ENCODE measurements around the gene CPB1. TPM values are rescaled to one million over a fixed set of nuclear protein-coding genes. Genes with fewer than 3 reads are reported as not detected.

Gene CPB1
- total RNA-seq, 1 donor from 2014 or later: 0.83 TPM

DNA sequence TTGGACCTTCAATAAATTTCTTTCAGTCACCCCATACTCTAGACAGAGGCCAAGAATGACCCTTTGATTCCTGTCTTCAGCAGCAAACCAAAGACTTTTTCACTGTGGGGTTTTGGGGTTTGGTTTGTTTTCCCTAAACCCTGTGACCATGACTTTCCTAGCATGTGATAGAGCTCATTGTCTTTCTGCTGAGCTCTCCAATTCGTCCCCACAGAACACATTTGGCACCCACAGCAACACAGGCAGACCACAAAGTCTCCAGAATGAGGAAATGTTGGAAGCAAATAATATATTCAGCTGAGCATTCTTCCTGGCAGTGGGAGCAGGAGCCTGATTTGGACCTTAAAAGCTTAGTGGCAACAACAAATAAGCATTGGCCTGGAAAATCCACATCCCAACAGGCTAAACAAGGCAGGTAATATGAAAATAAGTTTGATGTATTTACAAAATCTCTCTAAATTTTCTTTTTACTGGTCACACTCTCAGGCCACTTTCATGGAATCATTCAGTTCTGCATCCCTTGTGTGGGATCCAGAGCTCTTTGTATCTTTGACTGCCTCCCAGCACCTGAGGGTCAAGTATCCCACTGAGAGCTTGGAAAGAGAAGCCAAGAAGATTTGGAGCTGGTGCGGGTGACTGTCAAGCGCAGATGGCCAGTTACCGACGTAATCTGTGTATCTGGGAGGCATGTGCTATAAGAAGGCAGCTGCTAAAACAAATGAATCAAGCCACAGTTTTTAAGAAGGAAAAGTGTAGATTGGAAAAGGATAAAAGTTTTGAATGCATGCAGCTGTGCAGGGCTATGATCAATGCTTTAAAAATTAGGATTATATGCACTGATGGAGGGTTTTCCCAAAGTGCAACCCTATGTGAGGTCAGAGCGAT lies 36.5 kb upstream of the CPB1 start:
- H3K4me1 ChIP-seq: no peaks in the 10 kb centered on the region
- no peak overlapping the region for H3K27ac ChIP-seq
- intact Hi-C loops (cut with DNase I): no loop called here
- no peaks in the 10 kb centered on the region for H3K27me3 ChIP-seq (ENCODE audit: low read depth)
- DNase-seq (no peak), ATAC-seq (peak in 1 of 2 donors; percentile 52)
- H3K4me3 ChIP-seq: no peak overlapping the region
- TF ChIP-seq, protein P1, sequence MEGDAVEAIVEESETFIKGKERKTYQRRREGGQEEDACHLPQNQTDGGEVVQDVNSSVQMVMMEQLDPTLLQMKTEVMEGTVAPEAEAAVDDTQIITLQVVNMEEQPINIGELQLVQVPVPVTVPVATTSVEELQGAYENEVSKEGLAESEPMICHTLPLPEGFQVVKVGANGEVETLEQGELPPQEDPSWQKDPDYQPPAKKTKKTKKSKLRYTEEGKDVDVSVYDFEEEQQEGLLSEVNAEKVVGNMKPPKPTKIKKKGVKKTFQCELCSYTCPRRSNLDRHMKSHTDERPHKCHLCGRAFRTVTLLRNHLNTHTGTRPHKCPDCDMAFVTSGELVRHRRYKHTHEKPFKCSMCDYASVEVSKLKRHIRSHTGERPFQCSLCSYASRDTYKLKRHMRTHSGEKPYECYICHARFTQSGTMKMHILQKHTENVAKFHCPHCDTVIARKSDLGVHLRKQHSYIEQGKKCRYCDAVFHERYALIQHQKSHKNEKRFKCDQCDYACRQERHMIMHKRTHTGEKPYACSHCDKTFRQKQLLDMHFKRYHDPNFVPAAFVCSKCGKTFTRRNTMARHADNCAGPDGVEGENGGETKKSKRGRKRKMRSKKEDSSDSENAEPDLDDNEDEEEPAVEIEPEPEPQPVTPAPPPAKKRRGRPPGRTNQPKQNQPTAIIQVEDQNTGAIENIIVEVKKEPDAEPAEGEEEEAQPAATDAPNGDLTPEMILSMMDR (IDR thresholded peaks at IDR 0.05): no peak
- H3K9me3 ChIP-seq: no peaks in the 10 kb centered on the region
- H3K36me3 ChIP-seq: no peaks in the 10 kb centered on the region

DNA sequence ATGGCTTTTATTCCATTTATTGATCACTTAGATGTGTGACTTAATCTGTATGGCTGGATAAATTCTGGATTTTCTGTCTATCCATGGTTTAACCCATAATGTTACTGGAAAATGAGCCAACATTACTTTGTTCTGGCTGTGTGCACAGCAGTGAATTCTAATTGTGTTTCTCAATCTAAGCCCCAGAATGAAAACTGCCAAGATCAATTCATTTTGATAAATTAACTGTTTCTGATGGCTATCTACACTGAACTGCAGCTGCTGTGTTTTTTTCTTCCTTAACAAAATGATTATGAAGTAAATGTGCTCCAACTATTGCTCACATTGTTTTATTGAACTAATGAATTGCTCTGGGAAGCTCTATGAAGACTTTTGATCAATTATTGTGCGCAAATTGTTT lies 35.7 kb upstream of the CPB1 start:
- DNase-seq: no peak
- Histone ChIP-seq H3K4me3 (no peak overlapping the region), H3K4me1 (no peaks in the 10 kb centered on the region), H3K27me3 (ENCODE audit: low read depth) (no peaks in the 10 kb centered on the region), H3K27ac (no peak overlapping the region), H3K36me3 (no peaks in the 10 kb centered on the region), H3K9me3 (no peaks in the 10 kb centered on the region)
- intact Hi-C loops (cut with DNase I): no loop called here
- TF ChIP-seq, protein P1 (IDR thresholded peaks at IDR 0.05): no peak
- no peak for ATAC-seq

DNA sequence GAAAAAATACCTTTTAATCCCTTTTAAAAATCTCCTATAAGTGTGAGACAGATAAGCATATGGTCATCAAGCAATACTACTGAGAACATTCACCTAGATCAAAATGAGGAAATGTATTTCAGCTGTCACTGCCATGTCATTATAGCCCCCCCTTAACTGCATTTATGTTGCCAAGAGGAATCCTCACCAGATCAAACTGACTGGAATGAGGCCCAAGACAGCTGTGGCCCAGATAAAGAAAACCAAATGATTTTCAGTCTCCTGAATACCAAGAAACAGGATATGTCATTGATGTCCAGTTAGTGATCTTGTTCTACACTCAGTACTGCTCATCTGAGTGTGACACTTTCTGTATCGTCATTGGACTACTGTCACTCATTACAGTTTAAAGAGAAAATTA lies 35.1 kb upstream of the CPB1 start:
- TF ChIP-seq, protein P1 (IDR thresholded peaks at IDR 0.05): no peak
- Histone ChIP-seq H3K4me1 (no peaks in the 10 kb centered on the region), H3K4me3 (no peak overlapping the region), H3K36me3 (no peaks in the 10 kb centered on the region), H3K9me3 (no peaks in the 10 kb centered on the region), H3K27me3 (ENCODE audit: low read depth) (no peaks in the 10 kb centered on the region), H3K27ac (no peak overlapping the region)
- DNase-seq (no peak), ATAC-seq (no peak)
- intact Hi-C loops (cut with DNase I): no loop called here

DNA sequence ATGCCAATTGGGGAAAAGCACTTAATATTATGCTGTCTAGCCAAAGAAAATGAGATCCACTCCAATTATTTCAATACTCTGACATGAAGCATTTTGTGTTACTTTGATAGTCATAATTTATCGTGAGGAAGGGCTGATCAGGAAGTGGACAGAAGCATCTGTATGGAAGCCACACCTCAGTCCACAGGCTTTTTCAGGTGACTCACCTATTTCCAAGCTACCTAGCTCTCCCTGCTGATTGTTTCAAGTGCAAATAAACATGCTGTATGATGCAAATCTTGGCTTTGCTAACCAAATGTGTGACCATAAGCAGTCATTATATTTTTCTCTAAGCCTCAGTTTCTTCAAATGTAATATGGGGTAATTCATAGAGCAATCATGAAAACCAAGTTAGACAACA lies 30.8 kb upstream of the CPB1 start:
- ATAC-seq: no peak
- no peak overlapping the region for H3K27ac ChIP-seq
- intact Hi-C loops (cut with DNase I): no loop called here

DNA sequence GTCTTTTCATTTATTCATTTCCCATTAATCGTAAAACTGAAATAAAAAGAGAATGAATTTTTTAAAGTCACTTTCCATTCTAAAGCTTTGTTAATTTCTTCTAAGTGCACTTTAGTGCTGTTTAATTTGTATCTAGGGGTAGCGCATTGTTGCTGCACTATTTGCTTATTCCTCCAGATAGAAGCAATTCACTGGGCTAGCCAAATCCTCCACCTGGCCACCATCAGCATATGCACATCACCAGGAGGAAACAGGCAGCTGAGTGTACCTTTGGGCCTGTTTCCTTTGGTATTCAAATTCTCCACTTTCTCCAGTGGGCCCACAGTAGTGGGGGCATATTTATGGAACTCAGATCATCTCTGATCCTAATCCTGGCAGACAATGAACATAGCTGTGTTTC lies 29.8 kb upstream of the CPB1 start:
- DNase-seq (no peak), ATAC-seq (no peak)
- Histone ChIP-seq H3K9me3 (no peaks in the 10 kb centered on the region), H3K36me3 (no peaks in the 10 kb centered on the region), H3K27me3 (ENCODE audit: low read depth) (no peaks in the 10 kb centered on the region), H3K27ac (no peak overlapping the region), H3K4me1 (no peaks in the 10 kb centered on the region), H3K4me3 (no peak overlapping the region)
- intact Hi-C loops (cut with DNase I): no loop called here
- TF ChIP-seq, protein P1 (IDR thresholded peaks at IDR 0.05): no peak

More for the DNA sequence above, 30.8 kb upstream of the CPB1 start:
- no peaks in the 10 kb centered on the region for H3K36me3 ChIP-seq
- TF ChIP-seq, protein P1 (IDR thresholded peaks at IDR 0.05): no peak
- H3K9me3 ChIP-seq: no peaks in the 10 kb centered on the region
- no peak overlapping the region for H3K4me3 ChIP-seq
- no peaks in the 10 kb centered on the region for H3K27me3 ChIP-seq (ENCODE audit: low read depth)
- no peak for DNase-seq
- H3K4me1 ChIP-seq: no peaks in the 10 kb centered on the region

Data from lower lobe of right lung (tissue), 2 donors.